OCI-LY1 (cell line): ENCODE data around the gene CACNA2D4.

ENCODE experiments used
- EZH2 ChIP-seq: fragments of 200-600 bp; sonication (generic), shearing (Covaris generic); IDR thresholded peaks from 2 replicates; pipeline ENCODE4 v1.8.0; 2017; ENCODE audit warnings: borderline replicate concordance, mixed run types, mild to moderate bottlenecking, antibody characterized with exemption, low read length, moderate library complexity, mixed read lengths
- TF ChIP-seq, protein P1 (sequence below): fragments of 200-600 bp; sonication (generic), shearing (Covaris generic); IDR thresholded peaks from 2 replicates; pipeline ENCODE4 v1.5.1; 2017; ENCODE audit warnings: mild to moderate bottlenecking, antibody characterized with exemption, low read length, moderate library complexity, mixed read lengths

DNA sequence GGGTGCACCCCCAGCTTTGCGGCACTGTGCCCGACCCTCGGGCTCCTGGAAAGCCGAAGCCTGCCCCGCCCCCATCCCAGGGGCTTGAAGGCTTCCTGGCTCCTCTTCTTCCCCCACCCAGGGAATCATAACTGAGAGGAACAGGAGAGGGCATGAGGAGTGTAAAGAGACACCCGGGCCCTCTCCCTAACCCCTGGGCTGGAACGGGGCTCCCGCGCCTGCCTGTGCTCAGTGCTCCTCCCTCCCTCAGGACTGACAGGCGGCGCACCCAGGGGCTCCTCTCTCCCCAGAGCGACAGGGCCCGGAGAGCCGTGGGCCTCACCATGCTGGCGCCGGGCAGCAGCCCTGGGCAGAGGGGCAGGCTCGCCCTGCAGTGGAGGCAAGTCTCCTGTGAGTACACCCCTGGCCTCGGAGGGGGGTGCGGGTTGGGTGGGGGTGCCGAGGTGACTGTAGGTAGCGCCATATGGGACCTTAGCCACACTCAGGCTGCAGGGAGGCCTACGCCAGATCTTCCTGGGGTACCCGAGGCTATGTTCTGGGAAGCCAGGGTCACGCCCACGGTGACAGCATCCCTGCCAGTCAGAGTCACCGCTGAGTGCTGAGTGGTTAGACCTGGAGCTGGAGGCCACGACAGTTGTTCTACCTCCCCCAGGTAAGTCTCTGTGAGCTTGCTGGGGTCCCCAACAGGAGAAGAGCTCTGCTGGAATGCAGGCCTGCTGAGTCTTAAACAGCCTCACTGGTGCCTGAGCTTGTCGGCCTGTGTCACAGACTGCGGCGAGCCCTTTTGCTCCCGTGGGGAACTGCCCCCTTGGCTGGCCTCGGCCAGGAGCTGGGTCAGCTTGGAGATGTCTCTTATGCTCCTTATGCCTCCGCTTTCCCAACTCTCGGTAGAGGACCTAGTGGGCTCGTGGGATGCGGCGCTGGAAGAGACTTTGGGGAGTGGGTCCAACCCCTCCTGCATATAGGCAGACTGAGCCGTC is 90.3 kb downstream of the CACNA2D4 start:
- TF ChIP-seq, protein P1, sequence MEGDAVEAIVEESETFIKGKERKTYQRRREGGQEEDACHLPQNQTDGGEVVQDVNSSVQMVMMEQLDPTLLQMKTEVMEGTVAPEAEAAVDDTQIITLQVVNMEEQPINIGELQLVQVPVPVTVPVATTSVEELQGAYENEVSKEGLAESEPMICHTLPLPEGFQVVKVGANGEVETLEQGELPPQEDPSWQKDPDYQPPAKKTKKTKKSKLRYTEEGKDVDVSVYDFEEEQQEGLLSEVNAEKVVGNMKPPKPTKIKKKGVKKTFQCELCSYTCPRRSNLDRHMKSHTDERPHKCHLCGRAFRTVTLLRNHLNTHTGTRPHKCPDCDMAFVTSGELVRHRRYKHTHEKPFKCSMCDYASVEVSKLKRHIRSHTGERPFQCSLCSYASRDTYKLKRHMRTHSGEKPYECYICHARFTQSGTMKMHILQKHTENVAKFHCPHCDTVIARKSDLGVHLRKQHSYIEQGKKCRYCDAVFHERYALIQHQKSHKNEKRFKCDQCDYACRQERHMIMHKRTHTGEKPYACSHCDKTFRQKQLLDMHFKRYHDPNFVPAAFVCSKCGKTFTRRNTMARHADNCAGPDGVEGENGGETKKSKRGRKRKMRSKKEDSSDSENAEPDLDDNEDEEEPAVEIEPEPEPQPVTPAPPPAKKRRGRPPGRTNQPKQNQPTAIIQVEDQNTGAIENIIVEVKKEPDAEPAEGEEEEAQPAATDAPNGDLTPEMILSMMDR = no peak
- no peak for TF ChIP-seq EZH2
